ENCODE data around the gene TOMM5. TPM values are rescaled to one million over a fixed set of nuclear protein-coding genes. Genes with fewer than 3 reads are reported as not detected.

The TOMM5 gene
- polyA plus RNA-seq, 4 donors, result 125 to 138 (median 129) TPM

Other genes starting within 250 kb of the TOMM5 start
- gene GRHPR, start 169.9 kb downstream of the TOMM5 start, polyA plus RNA-seq (ENCODE audit: insufficient read length in 4 of 4), result 100 to 1,000 TPM; 122 to 161 (median 131) TPM
- gene ZBTB5, start 127.1 kb downstream of the TOMM5 start, polyA plus RNA-seq (ENCODE audit: insufficient read length in 4 of 4), result 10 to 100 TPM; 30.0 to 35.0 (median 33.6) TPM
- 10 to 100 TPM; 23.1 to 25.4 (median 24.1) TPM for gene POLR1E, start 106.6 kb downstream of the TOMM5 start, polyA plus RNA-seq (ENCODE audit: insufficient read length in 4 of 4)
- 10 to 100 TPM; 13.3 to 14.8 (median 13.7) TPM for gene FBXO10, start 16.2 kb downstream of the TOMM5 start, polyA plus RNA-seq (ENCODE audit: insufficient read length in 4 of 4)
- gene FRMPD1, start 58.4 kb upstream of the TOMM5 start, polyA plus RNA-seq (ENCODE audit: insufficient read length in 4 of 4), result 1 to 10 TPM in 1 of 4 donors, under 1 TPM in 3; 0.66 to 1.1 (median 0.87) TPM
- 10 to 100 TPM; 12.1 to 19.0 (median 14.1) TPM for gene TRMT10B, start 161.2 kb upstream of the TOMM5 start, polyA plus RNA-seq (ENCODE audit: insufficient read length in 4 of 4)
- gene EXOSC3, start 192.5 kb upstream of the TOMM5 start, polyA plus RNA-seq (ENCODE audit: insufficient read length in 4 of 4), result 10 to 100 TPM; 36.8 to 39.9 (median 37.9) TPM
- 10 to 100 TPM; 27.4 to 36.1 (median 35.3) TPM for gene DCAF10, start 208.2 kb upstream of the TOMM5 start, polyA plus RNA-seq (ENCODE audit: insufficient read length in 4 of 4)